Peyer's patch (tissue), 4 donors: Measurements from ENCODE around the gene CD207.

Source experiments
- CTCF ChIP-seq, 6 experiments: fragments of 450-650 bp in 4 of 6; fragments of 200-600 bp in 2 of 6; sonication (generic) in 1 of 6; IDR thresholded peaks; one replicate each; pipeline ENCODE4 v1.5.1; 2017 to 2019; ENCODE audit warnings: antibody characterized with exemption in 6 of 6, mild to moderate bottlenecking in 3 of 6, moderate library complexity in 1 of 6
- POLR2A ChIP-seq, 2 donors: fragments of 450-650 bp; IDR thresholded peaks; one replicate each; pipeline ENCODE4 v1.5.1; 2017; ENCODE audit warnings: antibody characterized with exemption in 2 of 2, mild to moderate bottlenecking in 2 of 2, moderate library complexity in 2 of 2

GRCh38 chr2:70807828-70808118 is 27.8 kb downstream of the CD207 start:
- TF ChIP-seq POLR2A (IDR thresholded peaks at IDR 0.05), result no peak
- TF ChIP-seq CTCF (IDR thresholded peaks at IDR 0.05), result no peak
